Stimulated activated naive CD4-positive, alpha-beta T cell treated with Interleukin-2 at 50 U/mL for 16 hours (primary cell): Measurements from ENCODE around the gene C2.
"Not testable (repeated sequence)": the region's sequence is repeated elsewhere in the genome, so short reads cannot be mapped to it uniquely, and the experiment has no call there.

Source experiments
- DNase-seq: peaks from one replicate; lab custom pipeline; 2025; lab: John Stamatoyannopoulos, UW

C2 gene

DNA sequence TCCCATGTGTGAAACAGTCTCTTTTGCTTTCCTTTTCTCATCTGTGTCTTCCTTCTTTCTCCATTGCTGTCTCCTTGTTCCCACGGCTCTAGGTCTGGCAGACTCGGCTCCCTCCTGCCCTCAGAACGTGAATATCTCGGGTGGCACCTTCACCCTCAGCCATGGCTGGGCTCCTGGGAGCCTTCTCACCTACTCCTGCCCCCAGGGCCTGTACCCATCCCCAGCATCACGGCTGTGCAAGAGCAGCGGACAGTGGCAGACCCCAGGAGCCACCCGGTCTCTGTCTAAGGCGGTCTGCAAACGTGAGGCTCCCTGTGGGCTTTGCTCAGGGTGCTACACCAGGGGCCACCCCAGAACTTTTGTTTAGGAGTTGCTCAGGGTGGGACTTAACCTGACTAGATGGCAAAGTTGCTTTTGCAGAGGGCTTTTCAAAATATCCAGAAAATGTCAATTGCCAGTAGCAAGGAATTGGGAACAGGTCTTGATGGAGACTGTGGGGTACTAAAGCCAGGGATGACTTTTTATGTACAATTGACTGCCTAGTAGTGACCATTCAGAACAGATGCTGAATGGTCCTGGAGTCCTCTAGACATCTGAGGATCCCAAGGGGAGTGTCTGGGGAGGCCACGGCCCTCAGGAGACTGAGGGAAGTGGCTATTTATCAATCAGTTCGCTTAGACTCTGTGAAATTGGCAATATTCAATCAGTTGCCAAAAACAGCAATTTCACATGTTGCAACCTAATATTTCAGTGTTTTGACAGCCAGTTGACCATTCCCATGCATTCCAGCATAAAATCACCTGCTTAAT is 550 bp downstream of the C2 start:
- no peak for DNase-seq

DNA sequence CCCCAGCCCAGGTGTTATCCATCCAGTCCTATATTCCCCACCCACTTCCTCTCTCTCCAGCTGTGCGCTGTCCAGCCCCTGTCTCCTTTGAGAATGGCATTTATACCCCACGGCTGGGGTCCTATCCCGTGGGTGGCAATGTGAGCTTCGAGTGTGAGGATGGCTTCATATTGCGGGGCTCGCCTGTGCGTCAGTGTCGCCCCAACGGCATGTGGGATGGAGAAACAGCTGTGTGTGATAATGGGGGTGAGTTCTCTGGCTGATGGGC is 1.1 kb downstream of the C2 start:
- no peak for DNase-seq

DNA sequence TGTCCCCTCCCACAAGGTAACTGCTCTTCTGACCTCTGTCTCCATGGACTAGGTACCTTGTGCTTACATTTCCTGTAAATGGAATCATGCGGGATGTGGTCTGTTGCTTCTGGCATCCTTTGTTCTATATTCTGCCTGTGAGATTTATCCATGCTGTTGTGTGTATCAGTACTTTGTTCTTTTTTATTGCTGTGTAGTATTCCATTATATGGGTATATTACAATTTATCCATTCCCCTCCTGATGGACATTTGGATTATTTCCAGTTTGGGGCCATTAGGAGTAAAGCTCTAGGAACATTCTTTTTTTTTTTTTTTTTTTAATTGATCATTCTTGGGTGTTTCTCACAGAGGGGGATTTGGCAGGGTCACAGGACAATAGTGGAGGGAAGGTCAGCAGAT is 3.4 kb downstream of the C2 start:
- DNase-seq: no peak

DNA sequence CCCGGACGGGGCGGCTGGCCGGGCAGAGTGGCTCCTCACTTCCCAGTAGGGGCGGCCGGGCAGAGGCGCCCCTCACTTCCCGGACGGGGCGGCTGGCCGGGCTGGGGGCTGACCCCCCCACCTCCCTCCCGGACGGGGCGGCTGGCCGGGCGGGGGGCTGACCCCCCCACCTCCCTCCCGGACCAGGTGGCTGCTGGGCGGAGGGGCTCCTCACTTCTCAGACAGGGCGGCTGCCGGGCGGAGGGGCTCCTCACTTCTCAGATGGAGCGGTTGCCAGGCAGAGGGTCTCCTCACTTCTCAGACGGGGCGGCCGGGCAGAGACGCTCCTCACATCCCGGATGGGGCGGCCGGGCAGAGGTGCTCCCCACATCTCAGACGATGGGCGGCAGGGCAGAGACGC is 4.6 kb downstream of the C2 start:
- not testable (repeated sequence) for DNase-seq

DNA sequence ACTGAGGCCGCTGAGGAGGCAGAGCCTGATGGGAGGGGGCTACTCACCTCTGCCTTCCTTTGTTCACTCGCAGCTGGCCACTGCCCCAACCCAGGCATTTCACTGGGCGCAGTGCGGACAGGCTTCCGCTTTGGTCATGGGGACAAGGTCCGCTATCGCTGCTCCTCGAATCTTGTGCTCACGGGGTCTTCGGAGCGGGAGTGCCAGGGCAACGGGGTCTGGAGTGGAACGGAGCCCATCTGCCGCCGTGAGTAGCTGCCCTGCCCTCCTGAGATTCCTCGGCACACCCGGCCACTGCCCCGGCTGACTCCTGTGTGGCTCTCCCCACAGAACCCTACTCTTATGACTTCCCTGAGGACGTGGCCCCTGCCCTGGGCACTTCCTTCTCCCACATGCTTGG is 6.0 kb downstream of the C2 start:
- no peak for DNase-seq

DNA sequence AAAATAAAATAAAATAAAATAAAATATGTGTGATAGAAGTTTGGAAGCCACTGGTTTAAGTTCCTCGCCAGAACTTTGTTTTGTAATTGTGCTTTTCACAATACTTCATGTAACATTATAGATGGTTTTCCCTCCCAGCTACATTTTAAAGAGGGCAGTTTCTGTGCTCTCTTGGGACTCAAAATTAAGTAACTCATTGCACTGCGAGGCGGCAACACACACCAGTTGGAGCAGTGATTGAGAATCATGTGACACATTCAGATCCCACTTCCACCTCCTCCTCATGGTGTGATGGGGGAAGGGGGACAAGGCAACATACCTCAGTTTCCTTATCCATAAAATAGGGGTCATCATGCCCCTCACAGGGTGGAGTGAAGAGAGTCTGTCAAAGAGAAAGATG is 7.5 kb downstream of the C2 start:
- DNase-seq: no peak

DNA sequence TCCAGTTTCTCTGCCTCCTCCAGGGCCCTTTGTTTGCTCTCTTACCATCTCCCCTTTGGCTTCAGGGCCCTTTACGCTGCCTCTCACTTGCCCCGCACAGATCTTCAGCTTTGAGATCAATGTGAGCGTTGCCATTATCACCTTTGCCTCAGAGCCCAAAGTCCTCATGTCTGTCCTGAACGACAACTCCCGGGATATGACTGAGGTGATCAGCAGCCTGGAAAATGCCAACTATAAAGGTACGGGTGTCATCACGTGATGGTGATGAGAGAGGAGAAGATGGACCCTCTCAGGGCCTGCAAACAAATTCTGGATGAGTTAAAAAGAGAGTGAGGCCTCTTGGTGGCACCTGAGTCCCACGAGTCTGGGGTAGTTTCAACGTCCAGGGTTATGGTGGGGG is 8.3 kb downstream of the C2 start:
- no peak for DNase-seq

DNA sequence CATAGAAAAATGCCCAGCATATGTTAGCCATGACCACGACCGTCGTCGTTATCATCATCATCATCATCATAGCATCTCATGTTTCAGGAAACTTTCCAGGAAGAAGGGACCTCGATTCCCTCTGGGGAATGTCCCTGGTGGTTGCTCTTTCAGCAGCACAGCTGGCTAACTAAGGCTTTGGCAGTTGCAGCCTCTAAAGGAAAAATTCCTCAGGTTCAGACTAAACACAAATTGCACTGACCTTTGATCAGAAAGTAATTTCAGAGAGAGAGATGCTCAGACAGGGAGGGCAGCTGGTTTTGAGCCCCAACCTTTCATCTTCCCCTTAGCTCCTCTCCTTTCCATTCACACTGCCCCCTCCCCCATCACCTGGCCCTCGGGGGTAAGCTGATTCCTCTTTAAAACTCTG is 12.7 kb downstream of the C2 start:
- DNase-seq: no peak

DNA sequence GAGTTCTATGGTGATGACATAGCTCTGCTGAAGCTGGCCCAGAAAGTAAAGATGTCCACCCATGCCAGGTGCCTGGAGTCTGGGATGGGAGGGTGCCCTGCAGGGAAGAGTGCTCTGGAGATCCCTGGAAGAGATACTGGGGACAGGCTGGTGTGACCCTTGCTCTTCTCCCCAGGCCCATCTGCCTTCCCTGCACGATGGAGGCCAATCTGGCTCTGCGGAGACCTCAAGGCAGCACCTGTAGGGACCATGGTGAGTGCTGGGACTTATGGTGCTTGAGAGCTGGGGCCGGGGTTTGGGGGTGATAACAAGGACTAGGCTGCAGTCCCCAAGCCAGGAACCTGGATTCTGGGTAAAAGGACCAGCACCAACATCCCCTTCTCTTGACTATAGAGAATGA is 16.2 kb downstream of the C2 start:
- no peak for DNase-seq

DNA sequence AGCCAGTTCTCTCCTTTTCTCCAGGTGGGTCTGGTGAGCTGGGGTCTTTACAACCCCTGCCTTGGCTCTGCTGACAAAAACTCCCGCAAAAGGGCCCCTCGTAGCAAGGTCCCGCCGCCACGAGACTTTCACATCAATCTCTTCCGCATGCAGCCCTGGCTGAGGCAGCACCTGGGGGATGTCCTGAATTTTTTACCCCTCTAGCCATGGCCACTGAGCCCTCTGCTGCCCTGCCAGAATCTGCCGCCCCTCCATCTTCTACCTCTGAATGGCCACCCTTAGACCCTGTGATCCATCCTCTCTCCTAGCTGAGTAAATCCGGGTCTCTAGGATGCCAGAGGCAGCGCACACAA is 17.6 kb downstream of the C2 start:
- DNase-seq: no peak

DNA sequence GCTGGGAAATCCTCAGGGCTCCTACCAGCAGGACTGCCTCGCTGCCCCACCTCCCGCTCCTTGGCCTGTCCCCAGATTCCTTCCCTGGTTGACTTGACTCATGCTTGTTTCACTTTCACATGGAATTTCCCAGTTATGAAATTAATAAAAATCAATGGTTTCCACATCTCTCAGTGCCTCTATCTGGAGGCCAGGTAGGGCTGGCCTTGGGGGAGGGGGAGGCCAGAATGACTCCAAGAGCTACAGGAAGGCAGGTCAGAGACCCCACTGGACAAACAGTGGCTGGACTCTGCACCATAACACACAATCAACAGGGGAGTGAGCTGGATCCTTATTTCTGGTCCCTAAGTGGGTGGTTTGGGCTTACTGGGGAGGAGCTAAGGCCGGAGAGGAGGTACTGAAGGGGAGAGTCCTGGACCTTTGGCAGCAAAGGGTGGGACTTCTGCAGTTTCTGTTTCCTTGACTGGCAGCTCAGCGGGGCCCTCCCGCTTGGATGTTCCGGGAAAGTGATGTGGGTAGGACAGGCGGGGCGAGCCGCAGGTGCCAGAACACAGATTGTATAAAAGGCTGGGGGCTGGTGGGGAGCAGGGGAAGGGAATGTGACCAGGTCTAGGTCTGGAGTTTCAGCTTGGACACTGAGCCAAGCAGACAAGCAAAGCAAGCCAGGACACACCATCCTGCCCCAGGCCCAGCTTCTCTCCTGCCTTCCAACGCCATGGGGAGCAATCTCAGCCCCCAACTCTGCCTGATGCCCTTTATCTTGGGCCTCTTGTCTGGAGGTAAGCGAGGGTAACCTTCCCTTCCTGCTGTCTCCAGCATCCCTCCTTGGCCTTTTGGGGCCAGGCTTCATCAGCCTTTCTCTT is 18.2 kb downstream of the C2 start, which contains the start of gene CFB:
TSS of gene CFB (plus strand) at position 589 of the 863 bp plus-strand sequence. CDS start at position 716, 127 bp downstream.
- DNase-seq: no peak

DNA sequence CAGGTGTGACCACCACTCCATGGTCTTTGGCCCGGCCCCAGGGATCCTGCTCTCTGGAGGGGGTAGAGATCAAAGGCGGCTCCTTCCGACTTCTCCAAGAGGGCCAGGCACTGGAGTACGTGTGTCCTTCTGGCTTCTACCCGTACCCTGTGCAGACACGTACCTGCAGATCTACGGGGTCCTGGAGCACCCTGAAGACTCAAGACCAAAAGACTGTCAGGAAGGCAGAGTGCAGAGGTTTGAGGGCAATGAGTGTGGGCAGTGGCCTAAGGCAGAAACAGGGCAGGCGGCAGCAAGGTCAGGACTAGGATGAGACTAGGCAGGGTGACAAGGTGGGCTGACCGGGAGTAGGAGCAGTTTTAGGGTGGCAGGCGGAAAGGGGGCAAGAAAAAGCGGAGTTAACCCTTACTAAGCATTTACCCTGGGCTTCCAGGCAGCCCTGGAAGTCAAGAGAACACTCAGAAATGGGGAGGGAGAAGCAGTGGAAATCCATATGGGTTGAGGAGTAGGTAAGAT is 18.9 kb downstream of the C2 start:
- DNase-seq: no peak

DNA sequence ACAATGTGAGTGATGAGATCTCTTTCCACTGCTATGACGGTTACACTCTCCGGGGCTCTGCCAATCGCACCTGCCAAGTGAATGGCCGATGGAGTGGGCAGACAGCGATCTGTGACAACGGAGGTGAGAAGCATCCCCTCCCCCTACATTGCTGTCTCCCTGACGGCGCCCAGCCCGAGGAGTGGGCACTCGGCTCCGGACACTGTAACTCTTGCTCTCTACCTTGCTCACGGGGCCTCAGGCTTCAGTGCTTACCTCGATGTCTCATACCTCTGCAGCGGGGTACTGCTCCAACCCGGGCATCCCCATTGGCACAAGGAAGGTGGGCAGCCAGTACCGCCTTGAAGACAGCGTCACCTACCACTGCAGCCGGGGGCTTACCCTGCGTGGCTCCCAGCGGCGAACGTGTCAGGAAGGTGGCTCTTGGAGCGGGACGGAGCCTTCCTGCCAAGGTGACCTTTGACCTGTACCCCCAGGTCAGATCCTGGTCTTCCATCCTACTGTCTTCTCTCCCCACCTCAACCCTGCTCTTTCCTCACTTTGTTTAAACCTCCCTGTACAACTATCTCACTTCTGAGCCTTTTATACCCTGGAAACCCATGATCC is 19.7 kb downstream of the C2 start:
- DNase-seq: no peak

DNA sequence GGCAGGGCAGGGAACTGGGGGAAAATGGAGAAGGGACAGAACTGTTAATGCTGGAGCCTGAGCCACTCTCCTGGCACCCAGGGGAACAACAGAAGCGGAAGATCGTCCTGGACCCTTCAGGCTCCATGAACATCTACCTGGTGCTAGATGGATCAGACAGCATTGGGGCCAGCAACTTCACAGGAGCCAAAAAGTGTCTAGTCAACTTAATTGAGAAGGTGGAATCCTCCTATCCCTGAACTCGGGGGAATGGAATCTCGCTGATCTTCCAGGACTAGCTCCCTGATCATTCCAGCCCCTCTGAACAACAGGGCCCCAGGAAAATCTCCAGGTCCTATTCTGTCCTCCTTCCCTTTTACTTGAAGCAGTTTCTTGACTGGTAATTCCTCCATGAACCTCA is 20.3 kb downstream of the C2 start:
- no peak for DNase-seq

DNA sequence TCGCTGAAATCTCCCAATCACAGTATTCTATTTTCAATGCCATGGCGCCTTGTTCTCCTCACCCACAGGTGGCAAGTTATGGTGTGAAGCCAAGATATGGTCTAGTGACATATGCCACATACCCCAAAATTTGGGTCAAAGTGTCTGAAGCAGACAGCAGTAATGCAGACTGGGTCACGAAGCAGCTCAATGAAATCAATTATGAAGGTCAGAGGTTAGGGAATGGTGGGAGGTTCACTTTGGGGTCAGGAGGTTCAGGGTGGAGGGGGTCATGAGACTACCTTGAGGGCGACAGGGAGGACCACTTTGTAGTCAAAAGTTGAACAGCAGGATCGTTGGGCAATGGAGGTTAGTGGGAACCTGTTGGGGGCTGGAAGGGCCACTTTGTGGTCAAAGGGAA is 20.8 kb downstream of the C2 start:
- no peak for DNase-seq

DNA sequence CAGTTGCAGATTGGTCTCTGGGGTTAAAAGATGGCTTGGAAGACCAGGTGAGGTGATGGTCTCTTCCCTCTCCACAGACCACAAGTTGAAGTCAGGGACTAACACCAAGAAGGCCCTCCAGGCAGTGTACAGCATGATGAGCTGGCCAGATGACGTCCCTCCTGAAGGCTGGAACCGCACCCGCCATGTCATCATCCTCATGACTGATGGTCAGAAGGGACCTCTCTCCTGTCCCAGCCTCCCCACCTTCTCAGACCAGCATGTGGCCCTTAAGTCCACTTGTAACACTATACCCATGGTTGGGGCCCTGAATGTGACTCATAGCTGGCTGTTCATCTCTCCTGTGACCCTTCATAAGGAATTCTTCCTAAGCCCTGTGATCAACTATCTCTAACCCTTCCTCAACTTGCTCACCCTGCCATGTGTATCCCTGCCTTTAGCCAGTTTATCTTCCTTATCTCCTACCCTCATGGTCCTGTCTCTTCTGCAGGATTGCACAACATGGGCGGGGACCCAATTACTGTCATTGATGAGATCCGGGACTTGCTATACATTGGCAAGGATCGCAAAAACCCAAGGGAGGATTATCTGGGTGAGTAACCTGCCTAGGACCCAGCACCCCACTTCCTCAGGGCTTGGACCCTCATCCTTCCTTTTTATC is 21.4 kb downstream of the C2 start:
- DNase-seq: no peak

DNA sequence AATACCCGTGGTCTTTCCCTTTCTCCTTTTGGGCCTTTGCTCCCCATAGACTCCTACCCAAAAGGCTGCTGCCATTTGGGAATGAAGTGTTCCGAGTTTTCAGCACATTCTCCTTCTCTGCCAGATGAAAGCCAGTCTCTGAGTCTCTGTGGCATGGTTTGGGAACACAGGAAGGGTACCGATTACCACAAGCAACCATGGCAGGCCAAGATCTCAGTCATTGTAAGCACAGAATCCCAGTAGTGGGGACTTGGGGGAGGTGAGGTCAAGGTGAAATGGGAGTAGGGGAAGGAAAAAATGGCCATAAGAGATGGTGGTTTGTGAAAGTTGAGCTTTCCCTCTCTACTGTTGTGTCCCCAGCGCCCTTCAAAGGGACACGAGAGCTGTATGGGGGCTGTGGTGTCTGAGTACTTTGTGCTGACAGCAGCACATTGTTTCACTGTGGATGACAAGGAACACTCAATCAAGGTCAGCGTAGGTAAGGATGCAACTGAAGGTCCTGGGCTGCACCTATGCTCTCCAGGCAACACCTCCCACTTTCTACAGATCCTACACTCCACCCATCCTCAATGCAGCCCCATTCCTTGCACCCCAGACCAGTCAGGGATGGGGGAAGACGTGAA is 22.5 kb downstream of the C2 start:
- DNase-seq: no peak

DNA sequence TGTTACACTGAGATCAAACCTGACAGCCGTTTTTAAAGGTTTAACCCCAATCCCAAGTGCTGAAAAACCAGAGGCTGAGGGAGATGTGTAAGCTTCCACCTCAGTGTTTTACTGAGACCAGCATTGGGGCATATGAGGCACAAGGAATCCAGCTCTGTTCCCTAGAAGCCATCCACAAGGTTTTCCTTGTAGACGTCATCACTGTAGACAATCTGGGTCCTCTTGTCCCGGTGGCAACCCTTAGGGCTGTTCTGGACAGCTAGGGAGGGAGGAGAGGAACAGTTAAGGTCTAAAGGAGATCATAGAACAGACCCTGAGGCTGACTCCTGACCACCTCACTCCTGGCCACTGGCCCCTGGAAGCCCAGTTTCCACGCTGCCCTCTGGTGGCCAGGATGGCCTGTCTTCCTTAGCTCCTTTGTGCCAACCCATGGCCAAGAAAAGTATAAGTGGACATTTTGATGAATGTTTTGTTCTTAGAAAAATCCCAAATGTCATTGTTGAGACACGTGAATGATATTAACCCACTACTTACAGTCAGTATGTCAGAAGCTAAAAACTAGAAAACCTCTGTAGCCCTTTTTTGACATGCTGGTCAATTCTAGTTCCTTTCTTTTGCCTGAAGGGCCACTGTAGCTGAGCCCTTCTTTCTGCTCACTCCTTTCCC is 24.8 kb downstream of the C2 start:
- DNase-seq: peak; percentile 7

DNA sequence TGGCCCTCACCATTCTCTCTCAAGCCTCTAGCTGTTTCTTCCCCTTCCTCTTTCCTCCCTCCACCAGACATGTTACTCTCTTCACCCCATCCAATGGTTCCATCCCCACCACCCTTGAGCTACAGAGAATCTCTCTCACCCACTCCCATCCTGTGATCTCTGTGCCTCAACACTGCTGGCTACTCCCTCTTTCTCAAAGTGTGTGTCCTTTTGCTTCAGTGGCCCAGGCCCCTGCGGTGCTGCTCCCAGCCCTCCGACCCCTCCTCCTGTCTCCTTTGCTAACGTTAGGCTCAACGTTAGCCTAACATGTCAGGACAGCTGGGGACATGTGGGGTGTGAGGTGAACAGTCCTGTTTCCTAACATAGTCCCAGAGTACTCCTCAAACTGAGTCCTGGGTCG is 25.4 kb downstream of the C2 start:
- no peak for DNase-seq

DNA sequence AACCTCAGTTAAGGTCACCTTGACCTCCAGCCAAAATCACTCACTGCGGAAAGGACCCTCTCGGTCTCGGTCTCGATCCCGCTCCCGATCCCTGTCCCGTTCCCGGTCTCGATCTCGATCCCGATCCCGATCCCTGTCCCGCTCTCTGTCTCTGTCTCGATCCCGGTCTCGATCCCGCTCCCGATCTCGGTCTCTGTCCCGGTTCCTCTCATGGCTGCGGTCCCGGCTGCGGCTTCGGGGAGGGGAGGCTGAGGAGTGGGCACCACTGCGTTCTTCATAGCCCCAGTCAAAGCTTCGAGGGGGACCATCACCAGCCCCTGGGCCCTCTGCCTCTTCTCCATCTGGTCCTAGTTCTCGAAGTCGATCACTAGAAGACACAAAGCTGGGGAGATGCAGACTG is 27.0 kb downstream of the C2 start:
- no peak for DNase-seq

DNA sequence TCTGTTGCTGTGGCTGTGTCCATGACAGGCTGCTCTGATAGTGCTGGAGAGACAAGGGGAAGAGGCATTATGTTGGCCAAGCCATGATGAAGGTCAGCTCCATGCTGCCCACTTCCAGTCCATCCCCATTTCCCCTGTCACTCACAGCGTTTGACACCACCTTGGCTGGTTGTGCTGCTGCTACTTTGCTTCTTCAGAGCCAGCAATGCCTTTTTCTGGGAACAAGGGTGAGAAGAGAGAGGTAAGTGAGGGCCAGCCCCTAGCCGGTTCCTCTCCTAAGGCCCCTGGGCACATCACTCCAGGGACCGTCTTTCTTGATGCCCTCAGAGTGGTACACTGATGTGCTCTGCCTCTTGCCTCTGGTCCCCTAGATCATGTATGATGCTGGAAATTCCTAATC is 29.3 kb downstream of the C2 start:
- DNase-seq: no peak

DNA sequence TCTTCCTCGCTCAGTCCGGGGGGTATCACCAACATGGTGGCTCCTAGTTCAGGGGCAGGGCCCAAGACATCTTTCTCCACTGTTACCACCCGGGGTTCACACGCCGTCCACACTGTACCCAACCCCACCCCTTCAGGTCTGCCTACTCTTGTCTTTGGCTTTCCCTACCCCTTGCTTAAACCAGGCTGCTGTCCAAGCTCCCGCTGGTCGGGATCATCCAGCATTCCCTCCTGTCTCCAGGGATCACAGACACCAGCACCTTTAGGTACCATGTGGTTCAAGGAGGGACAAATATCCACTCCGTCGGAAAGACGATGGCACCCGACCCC is 30.9 kb downstream of the C2 start:
- no peak for DNase-seq
